Muscle of back (tissue), 11 donors: ENCODE data around the gene BANP. TPM values are rescaled to one million over a fixed set of nuclear protein-coding genes. Genes with fewer than 3 reads are reported as not detected.
"Not testable (repeated sequence)": the region's sequence is repeated elsewhere in the genome, so short reads cannot be mapped to it uniquely, and the experiment has no call there.

Source experiments
- DNase-seq, 3 donors: peaks; one replicate each; pipeline versions ENCODE4 v3.0.0 to v3.0.0-alpha.2; 2013
- polyA plus RNA-seq, 10 donors: library from polyadenylated mRNA; unstranded; fragments of 120-200 nt; gene quantifications; one replicate each; pipeline ENCODE4 v1.2.1, GENCODE V29; 2013; ENCODE audit not compliant: insufficient read length in 10 of 10

The BANP gene
- polyA plus RNA-seq, 10 donors = 10.4 to 15.2 (median 13.2) TPM

DNA sequence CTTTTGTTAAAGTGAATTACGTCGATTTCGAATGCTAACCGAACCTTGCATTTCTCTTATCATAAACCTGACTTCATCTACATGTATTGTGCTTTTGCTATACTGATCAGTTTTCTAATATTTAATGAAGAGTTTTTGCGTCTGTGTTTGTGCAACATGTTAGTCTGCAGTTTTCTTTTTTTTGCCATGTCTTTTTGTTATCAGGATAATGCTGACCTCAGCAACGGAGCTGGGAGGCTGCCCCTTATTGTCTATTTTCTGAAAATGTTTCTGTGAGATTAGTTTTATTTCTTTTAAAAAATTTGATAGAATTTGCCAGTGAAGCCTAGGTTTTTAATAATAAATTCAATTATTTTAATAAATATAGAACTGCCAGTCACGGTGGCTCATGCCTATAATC lies 40.9 kb downstream of the BANP start:
- not testable (repeated sequence) for DNase-seq

GRCh38 chr16:87993901-87994300 lies 42.7 kb downstream of the BANP start:
- DNase-seq = no peak

GRCh38 chr16:87995644-87996043 lies 44.4 kb downstream of the BANP start:
- DNase-seq = no peak

DNA sequence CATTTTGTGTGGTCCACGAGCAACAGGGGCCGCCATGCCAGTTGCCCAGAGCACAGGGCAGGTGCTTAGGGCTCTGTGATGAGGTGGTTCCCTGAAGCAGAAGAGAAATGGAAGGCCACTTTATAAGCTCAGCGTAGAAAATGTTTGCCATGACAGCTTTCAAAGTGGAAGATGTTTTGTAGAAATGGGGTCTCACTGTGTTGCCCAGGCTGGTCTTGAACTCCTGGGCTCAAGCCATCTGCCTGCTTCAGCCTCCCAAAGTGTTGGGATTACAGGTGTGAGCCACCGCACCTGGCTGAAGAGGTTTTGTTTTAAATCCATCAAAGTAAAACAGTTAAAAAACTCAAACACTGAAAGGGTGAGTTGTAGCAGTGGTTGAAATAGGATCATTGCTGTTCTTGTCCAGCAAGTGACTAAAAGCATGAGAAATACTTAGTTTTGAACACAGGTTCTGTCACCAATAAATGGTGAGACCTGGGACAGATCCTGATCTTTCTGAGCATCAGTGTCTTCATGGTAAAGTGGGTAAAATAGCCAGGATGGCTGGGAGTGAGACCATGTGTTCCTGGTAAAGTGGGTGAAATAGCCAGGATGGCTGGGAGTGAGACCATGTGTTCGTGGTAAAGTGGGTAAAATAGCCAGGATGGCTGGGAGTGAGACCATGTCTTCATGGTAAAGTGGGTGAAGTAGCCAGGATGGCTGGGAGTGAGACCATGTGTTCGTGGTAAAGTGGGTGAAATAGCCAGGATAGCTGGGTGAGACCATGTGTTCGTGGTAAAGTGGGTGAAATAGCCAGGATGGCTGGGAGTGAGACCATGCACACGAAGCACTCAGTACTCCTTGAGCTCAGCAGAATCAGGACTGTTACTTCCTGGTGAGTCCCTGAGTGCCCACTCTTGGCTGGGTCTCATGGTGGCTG lies 46.0 kb downstream of the BANP start:
- DNase-seq = no peak

- DNase-seq = not testable (repeated sequence)
These were observed 47.1 kb downstream of the BANP start for GRCh38 chr16:87998184-87998793.

DNA sequence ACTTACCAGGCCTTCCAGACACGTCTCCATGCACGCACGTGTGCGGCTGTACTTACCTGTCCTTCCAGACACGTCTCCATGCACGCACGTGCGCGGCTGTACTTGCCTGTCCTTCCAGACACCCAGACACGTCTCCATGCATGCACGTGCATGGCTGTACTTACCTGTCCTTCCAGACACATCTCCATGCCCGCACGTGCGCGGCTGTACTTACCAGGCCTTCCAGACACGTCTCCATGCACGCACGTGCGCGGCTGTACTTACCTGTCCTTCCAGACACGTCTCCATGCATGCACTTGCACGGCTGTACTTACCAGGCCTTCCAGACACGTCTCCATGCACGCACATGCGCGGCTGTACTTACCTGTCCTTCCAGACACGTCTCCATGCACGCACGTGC lies 47.8 kb downstream of the BANP start:
- DNase-seq = not testable (repeated sequence)

- DNase-seq = no peak
These were observed 51.0 kb downstream of the BANP start for GRCh38 chr16:88002211-88002610.

DNA sequence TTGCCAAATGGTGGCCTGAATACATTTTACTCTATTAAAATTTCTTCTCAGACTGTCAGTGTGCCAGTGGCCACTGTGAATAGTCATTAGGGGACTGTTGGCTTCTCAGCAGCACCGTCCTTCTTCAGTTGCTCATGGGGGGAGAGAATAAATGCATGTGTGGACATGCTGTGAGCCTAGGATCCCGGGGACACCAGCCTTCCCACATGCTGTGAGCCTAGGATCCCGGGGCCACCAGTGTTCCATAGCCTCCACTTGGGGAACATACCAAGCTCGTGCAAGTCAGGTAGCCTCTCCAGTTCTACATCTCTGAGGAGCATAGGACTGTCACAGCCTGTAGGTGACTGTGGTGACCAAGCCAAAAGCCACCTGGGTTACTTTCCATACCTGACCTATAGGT lies 51.5 kb downstream of the BANP start:
- DNase-seq = no peak

GRCh38 chr16:88003316-88003715 lies 52.1 kb downstream of the BANP start:
- no peak for DNase-seq

GRCh38 chr16:88003736-88004135 lies 52.5 kb downstream of the BANP start:
- no peak for DNase-seq

- DNase-seq = no peak
These were observed 53.2 kb downstream of the BANP start for GRCh38 chr16:88004391-88004790.

DNA sequence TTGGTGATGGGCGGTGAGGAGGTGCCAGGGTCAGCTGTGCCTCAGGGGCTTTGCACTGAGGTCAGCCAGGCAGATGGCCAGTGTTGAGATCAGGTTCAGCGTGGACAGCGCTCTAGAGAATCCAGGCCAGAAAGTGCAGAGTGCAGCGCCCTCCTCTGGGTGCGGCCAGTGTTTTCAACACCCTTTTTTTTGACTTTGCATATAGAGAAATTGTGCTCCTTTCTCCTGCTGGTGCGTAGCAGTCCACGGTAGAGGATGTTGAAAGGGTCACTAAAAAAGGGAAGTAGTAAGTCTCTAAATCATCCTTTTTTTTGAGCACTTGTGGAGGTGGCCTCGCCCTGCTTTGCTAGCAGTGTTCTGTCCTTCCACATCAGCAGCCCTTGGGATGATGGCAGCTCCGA lies 53.9 kb downstream of the BANP start:
- DNase-seq = peak in 1 of 3 donors; percentile 45

DNA sequence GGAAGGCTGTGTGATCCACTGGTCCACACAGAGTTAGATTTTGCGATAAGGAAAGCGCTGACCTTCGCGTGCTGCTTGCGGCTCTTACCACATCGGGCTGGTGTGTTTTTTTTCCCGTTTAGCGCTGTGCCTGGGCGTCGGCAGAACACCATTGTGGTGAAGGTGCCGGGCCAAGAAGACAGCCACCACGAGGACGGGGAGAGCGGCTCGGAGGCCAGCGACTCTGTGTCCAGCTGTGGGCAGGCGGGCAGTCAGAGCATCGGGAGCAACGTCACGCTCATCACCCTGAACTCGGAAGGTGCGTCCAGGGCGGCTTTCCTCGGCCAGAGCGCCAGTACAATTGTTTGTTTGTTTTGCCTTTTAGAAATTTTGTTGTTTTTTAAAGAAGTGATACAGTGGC lies 54.7 kb downstream of the BANP start:
- DNase-seq = no peak

- DNase-seq = no peak
These were observed 56.1 kb downstream of the BANP start for GRCh38 chr16:88007321-88007731.

GRCh38 chr16:88008840-88009239 lies 57.6 kb downstream of the BANP start:
- DNase-seq = no peak

- no peak for DNase-seq
These were observed 58.5 kb downstream of the BANP start for GRCh38 chr16:88009563-88010342.

DNA sequence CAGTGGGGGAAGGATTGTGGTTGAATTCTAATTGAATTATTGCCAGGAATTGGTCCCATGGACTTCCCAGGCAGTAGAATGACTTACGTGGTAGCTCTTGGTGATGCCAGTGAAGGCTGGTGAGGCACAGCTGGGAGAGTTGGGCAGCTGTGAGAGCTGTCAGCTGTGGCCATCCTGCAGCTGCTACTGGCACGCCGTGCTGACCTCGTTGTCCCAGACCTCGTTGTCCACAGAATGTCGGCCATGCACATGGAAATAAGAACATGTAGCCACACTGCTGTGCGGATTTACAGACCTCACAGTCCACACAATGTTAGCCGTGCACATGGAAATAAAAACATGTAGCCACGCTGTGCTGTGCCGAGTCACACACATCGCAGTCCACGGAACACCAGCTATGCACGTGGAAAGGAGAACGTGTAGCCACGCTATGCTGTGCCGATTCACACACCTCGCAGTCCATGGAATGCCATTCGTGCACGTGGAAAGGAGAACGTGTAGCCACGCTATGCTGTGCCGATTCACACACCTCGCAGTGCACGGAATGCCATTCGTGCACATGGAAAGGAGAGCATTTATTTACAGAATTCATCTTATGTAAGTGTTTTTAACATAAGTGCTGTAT lies 59.2 kb downstream of the BANP start:
- DNase-seq = peak in 2 of 3 donors; percentile 27 to 36

- no peak for DNase-seq
These were observed 59.8 kb downstream of the BANP start for GRCh38 chr16:88010968-88011483.

- no peak for DNase-seq
These were observed 61.1 kb downstream of the BANP start for GRCh38 chr16:88012360-88012759.

DNA sequence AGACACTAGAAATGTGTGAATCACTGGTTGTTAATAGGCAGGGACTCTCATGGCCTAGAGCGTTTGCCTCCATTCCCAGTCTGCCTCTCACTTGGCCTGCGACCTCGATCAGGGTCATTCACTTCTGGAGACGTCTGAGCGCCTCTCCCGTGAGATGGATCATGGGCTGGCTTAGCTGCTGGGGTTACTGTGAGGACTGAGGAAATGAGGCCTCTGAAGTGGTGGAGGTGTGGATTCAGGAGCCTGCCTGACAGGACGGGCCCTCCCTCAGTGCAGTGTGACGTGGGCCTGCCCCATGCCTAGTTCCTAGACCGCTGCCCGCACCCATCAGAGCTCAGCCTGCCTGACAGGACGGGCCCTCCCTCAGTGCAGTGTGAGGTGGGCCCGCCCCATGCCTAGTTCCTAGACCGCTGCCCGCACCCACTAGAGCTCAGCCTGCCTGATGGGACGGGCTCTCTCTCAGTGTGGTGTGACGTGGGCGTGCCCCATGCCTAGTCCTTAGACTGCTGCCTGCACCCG lies 61.9 kb downstream of the BANP start:
- no peak for DNase-seq

- DNase-seq = no peak
These were observed 62.6 kb downstream of the BANP start for GRCh38 chr16:88013766-88014251.
